Measurements from ENCODE around the gene MSH5.

DNA sequence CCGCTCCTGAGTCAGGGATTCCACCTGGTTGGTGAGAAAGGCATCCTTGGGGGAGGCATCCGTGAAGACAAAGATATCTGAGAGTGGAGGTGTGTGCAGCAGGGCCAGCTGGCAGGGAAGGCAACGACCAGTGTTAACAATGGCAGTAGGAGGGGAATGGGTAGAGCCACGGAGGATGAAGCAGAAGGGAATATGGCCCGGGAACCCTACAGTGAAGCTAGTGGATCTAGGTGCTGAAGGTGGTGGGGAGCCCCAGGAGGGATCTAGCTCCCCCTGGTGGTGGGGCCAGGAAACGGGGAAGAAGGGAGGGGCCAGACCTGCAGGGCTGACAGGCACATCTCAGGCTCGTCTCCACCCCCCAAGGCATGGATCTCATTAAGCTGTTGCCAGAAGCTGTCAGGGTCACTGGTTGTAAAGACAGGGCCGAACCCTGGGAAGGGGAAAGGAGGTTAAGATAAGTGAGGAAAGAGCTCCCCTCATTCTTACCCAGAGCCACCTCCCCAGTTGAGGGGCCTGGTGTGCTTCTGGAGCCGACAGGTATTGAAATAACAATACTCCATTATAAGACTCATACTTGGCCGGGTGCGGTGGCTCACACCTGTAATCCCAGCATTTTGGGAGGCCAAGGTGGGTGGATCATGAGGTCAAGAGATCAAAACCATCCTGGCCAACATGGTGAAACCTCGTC lies 30.0 kb downstream of the MSH5 start:
- TF ChIP-seq EZH2 (IDR thresholded peaks at IDR 0.05; ENCODE audit: borderline replicate concordance, low read length) = no peak
- TF ChIP-seq, protein P1, sequence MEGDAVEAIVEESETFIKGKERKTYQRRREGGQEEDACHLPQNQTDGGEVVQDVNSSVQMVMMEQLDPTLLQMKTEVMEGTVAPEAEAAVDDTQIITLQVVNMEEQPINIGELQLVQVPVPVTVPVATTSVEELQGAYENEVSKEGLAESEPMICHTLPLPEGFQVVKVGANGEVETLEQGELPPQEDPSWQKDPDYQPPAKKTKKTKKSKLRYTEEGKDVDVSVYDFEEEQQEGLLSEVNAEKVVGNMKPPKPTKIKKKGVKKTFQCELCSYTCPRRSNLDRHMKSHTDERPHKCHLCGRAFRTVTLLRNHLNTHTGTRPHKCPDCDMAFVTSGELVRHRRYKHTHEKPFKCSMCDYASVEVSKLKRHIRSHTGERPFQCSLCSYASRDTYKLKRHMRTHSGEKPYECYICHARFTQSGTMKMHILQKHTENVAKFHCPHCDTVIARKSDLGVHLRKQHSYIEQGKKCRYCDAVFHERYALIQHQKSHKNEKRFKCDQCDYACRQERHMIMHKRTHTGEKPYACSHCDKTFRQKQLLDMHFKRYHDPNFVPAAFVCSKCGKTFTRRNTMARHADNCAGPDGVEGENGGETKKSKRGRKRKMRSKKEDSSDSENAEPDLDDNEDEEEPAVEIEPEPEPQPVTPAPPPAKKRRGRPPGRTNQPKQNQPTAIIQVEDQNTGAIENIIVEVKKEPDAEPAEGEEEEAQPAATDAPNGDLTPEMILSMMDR (conservative IDR thresholded peaks at IDR 0.05 in 1 of 2, IDR thresholded peaks at IDR 0.05 in 1 of 2; ENCODE audit: extremely low read depth in 1 of 2, insufficient read depth in 1 of 2, low read depth in 1 of 2, low read length in 2 of 2) = peak; percentile 88 to 95
